GM18873 (cell line): ENCODE measurements around the gene DCLRE1C.
"Not testable (repeated sequence)": the region's sequence is repeated elsewhere in the genome, so short reads cannot be mapped to it uniquely, and the experiment has no call there.

Experiments
- ATAC-seq: cut with Tn5 transposase; IDR thresholded peaks from one replicate; pipeline ENCODE4 v1.9.1; 2021; ENCODE audit warnings: mild to moderate bottlenecking, moderate library complexity, moderate number of reproducible peaks; ENCODE audit not compliant: unreplicated experiment, low FRiP score

Gene DCLRE1C

DNA sequence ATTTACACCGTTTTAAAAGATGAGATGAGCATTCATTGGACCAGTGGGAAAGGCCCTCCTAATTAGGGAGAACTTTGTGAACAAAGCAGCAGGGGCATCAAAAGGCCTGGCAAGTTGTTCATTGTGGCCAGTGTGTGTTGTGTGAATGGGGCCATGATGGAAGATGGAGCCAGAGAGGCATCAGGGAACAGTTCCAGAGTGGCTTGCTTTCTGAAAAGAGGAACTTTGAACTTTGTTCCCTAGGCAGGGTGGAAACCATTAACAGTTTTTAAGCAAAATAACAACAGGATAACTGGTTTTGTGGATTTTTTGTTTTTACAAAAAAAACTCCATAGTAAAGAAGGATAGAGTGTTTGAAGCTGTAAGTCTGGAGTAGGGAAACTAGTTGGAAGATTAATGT, 62.7 kb downstream of the DCLRE1C start:
- ATAC-seq: no peak

GRCh38 chr10:14889318-14889717, 64.6 kb downstream of the DCLRE1C start:
- ATAC-seq: no peak

DNA sequence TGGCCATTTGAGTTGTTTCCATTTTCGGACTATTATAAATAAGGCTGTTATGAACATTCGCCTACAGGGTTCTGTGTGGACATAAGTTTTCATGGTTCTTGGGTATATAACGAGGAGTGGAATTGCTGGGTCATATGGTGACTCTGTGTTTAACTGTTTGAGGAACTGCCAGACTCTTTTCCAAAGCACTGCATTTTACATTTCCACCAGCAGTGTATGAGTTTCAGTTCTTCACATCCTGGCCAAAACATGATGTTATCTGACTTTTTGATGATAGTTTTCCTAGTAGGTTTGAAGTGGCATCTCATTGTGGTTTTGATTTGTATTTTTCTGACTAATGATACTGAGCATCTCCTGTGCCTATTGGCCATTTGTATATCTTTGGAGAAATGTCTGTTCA, 69.8 kb downstream of the DCLRE1C start:
- no peak for ATAC-seq

DNA sequence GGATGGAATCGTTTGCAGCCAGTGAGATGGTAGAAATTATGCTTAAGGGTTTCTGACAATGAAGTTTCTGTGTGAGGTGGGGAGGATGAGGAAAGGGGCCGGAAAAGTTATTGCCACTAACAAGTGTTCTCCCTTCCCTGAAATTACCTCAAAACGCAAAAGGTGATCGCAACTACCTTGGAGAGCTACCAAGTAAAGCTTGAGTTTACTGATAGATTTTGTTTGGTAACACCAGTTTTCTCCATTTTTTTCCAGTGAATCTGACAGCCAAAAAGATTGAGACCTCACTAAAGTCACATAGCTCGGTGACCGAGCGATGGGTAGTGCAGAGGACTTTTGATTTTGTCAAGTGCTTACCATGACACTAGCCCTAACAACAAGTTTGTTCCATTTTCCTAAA, 73.7 kb downstream of the DCLRE1C start:
- no peak for ATAC-seq

- ATAC-seq: no peak
Observed at GRCh38 chr10:14879928-14880193, 74.0 kb downstream of the DCLRE1C start.

- no peak for ATAC-seq
Observed at GRCh38 chr10:14879124-14879927, 74.6 kb downstream of the DCLRE1C start.

DNA sequence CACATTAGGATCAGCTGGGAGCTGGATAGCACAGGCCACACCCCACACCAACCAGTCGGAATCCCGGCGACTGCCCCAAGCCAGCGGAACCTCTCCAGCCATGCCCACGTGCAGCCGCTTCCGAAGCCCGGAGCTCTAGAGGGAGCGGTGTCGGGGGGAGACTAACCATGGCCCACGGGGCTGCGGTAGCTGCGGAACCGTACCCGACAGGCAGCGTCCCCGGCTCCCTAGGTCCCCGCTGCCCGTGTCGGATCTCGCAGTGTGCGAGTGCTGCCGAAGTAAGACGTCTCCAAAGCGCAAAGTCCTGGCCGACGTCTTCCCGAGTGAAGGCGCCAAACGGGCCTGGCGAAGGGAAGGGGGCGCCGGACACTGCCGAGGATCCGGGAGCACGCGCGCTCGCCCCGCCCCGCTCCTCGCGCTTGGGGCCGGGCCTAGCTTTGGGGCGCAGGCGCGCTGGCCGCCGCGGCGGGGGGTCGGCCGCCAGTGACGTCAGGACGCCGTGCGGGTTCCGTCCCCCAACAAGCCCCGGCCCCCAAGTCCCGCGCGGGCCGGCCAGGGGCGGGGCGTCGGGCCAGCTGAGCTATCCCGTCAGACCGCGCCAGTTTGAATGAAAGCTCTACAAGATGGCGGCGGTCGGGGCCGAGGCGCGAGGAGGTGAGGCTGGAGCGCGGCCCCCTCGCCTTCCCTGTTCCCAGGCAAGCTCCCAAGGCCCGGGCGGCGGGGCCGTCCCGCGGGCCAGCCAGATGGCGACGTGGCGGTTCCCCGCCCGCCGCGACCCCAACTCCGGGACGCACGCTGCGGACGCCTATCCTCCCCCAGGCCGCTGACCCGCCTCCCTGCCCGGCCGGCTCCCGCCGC, 75.4 kb downstream of the DCLRE1C start, which contains the start of gene SUV39H2:
TSS of gene SUV39H2 (plus strand) at position 601 of the 858 bp plus-strand sequence. CDS start at position 624, 23 bp downstream.
- ATAC-seq: peak; percentile 86

GRCh38 chr10:14876764-14877163, 77.1 kb downstream of the DCLRE1C start:
- ATAC-seq: no peak

- no peak for ATAC-seq
Observed at GRCh38 chr10:14875941-14876340, 78.0 kb downstream of the DCLRE1C start.

- ATAC-seq: no peak
Observed at GRCh38 chr10:14873090-14873760, 80.7 kb downstream of the DCLRE1C start.

GRCh38 chr10:14864871-14865270, 89.0 kb downstream of the DCLRE1C start:
- not testable (repeated sequence) for ATAC-seq

DNA sequence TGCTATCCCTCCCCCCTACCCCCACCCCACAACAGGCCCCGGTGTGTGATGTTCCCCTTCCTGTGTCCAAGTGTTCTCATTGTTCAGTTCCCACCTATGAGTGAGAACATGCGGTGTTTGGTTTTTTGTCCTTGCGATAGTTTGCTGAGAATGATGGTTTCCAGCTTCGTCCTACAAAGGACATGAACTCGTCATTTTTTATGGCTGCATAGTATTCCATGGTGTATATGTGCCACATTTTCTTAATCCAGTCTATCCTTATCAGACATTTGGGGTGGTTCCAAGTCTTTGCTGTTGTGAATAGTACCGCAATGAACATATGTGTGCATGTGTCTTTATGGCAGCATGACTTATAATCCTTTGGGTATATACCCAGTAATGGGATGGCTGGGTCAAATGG, 89.4 kb downstream of the DCLRE1C start:
- not testable (repeated sequence) for ATAC-seq

GRCh38 chr10:14860791-14861190, 93.1 kb downstream of the DCLRE1C start:
- ATAC-seq: no peak

- no peak for ATAC-seq
Observed at GRCh38 chr10:14859775-14860174, 94.1 kb downstream of the DCLRE1C start.

DNA sequence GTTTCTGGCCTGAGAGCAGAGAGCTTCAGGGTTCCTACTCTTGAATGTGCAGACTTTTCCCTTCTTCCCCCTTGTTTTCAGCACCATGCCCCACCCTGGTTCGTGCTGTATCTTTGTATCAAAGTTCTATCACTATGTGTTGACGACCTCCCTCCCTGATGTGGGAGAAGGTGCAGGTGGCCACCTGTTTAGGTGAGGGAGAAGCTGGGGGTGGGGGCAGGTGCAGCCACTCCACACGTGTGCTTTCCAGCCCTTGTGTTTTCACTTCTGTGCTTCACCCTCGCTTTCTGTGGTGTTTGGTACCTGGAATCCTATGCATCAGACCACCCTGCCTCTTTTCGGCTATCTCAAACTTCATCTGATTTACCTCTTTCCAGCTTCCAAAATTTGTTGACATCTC, 94.9 kb downstream of the DCLRE1C start:
- no peak for ATAC-seq

GRCh38 chr10:14858338-14858960, 95.4 kb downstream of the DCLRE1C start:
- ATAC-seq: no peak

- ATAC-seq: no peak
Observed at GRCh38 chr10:14855453-14855852, 98.4 kb downstream of the DCLRE1C start.

GRCh38 chr10:14852236-14852635, 101.7 kb downstream of the DCLRE1C start:
- ATAC-seq: no peak
